ENCODE measurements around the gene SLC7A8. TPM values are rescaled to one million over a fixed set of nuclear protein-coding genes. Genes with fewer than 3 reads are reported as not detected.
"Not testable (repeated sequence)": the region's sequence is repeated elsewhere in the genome, so short reads cannot be mapped to it uniquely, and the experiment has no call there.

SLC7A8 gene
- total RNA-seq, 4 donors from 2014 or later = 26.2 to 41.4 (median 37.5) TPM

DNA sequence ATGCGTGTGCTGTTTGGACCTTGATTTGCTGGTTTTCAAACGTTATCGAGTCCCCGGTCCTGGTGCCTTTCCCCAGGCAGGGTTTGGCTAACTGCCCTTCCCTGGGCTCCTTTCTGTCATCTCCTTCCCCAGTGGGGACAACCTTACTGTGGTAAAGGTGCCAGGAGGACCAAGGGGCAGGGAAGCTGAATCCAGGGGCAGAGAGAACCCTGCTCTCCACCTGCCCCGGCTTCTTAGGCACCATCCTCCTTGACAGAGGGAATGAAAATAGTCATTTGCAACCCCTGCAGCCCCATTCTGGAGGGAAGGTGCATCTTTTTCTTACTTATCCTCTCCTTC, 69.4 kb downstream of the SLC7A8 start:
- H3K36me3 ChIP-seq = no peaks in the 10 kb centered on the region
- H3K9me3 ChIP-seq = no peaks in the 10 kb centered on the region
- no peak for DNase-seq (ENCODE audit: low spot score in 2 of 2)
- H3K4me3 ChIP-seq = no peak overlapping the region
- peaks cover 0 to 13% of the 10 kb centered on the region in 2 donors for H3K27me3 ChIP-seq
- WGBS, 2 donors = 66 to 69% methylated on average over 5 of the region's 5 CpGs
- H3K4me1 ChIP-seq = peaks cover 0 to 13% (median 0%) of the 10 kb centered on the region in 4 donors
- no peak for TF ChIP-seq EP300 (IDR thresholded peaks at IDR 0.05)
- H3K27ac ChIP-seq = no peak overlapping the region

DNA sequence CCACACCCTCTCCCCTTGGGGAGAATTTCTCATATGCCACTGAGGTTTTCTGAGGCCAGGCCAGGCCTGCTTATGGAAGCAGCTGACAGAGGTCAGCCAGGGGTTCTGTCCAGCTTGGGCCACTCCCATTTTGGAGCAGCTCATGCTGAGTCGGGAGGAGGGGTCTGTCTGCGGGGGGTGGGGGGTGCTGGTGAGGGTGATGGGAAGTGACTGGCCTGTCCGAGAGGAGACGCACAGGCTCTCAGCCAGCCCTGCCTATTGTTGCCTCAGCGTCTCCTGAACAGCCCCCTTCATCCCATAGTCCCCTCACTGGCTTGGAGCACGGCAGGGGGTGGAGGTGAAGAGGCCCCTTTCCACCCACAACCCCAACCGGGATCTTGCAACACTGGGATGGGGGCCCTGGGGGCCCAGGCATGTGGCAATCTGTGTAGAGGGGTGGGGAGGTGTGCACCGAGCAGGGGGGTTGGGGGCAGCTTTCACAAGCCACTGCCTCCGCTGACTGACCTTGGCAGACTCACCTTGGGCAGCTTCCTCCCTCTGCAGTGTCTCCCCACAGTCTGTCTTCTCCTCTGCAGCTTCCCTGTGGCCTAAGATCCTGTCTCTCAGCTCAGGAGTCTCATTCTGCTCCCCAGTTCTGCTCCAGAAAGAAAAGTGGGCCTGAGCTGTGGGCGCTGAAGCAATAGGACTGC, 69.9 kb downstream of the SLC7A8 start:
- TF ChIP-seq EP300 (IDR thresholded peaks at IDR 0.05) = no peak
- TF ChIP-seq POLR2A (IDR thresholded peaks at IDR 0.05) = no peak
- TF ChIP-seq, protein P1, sequence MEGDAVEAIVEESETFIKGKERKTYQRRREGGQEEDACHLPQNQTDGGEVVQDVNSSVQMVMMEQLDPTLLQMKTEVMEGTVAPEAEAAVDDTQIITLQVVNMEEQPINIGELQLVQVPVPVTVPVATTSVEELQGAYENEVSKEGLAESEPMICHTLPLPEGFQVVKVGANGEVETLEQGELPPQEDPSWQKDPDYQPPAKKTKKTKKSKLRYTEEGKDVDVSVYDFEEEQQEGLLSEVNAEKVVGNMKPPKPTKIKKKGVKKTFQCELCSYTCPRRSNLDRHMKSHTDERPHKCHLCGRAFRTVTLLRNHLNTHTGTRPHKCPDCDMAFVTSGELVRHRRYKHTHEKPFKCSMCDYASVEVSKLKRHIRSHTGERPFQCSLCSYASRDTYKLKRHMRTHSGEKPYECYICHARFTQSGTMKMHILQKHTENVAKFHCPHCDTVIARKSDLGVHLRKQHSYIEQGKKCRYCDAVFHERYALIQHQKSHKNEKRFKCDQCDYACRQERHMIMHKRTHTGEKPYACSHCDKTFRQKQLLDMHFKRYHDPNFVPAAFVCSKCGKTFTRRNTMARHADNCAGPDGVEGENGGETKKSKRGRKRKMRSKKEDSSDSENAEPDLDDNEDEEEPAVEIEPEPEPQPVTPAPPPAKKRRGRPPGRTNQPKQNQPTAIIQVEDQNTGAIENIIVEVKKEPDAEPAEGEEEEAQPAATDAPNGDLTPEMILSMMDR (IDR thresholded peaks at IDR 0.05) = no peak
- Histone ChIP-seq H3K27me3 (peaks cover 0 to 11% of the 10 kb centered on the region in 2 donors), H3K4me1 (peaks cover 0 to 13% (median 0%) of the 10 kb centered on the region in 4 donors), H3K9me3 (no peaks in the 10 kb centered on the region), H3K4me3 (no peak overlapping the region), H3K36me3 (no peaks in the 10 kb centered on the region), H3K27ac (no peak overlapping the region)
- DNase-seq (ENCODE audit: low spot score in 2 of 2) = no peak
- WGBS, 2 donors = 33 to 40% methylated on average over 9 of the region's 10 CpGs

- Histone ChIP-seq H3K27me3 (peaks cover 0 to 9% of the 10 kb centered on the region in 2 donors), H3K4me1 (peaks cover 0 to 13% (median 0%) of the 10 kb centered on the region in 4 donors), H3K4me3 (no peak overlapping the region), H3K9me3 (no peaks in the 10 kb centered on the region), H3K27ac (no peak overlapping the region), H3K36me3 (no peaks in the 10 kb centered on the region)
- DNase-seq (ENCODE audit: low spot score in 2 of 2) = no peak
- WGBS, 2 donors = 65 to 69% methylated on average over 12 of the region's 12 CpGs
- TF ChIP-seq, protein P1 (IDR thresholded peaks at IDR 0.05) = no peak
- no peak for TF ChIP-seq EP300 (IDR thresholded peaks at IDR 0.05)
- no peak for TF ChIP-seq POLR2A (IDR thresholded peaks at IDR 0.05)
Measured at GRCh38 chr14:23112359-23113178, 70.9 kb downstream of the SLC7A8 start.

- DNase-seq (ENCODE audit: low spot score in 2 of 2) = no peak
- TF ChIP-seq, protein P1 (IDR thresholded peaks at IDR 0.05) = no peak
- TF ChIP-seq EP300 (IDR thresholded peaks at IDR 0.05) (no peak), POLR2A (IDR thresholded peaks at IDR 0.05) (no peak)
- H3K27me3 ChIP-seq = peaks cover 0 to 9% of the 10 kb centered on the region in 2 donors
- no peaks in the 10 kb centered on the region for H3K36me3 ChIP-seq
- peaks cover 0 to 13% (median 0%) of the 10 kb centered on the region in 4 donors for H3K4me1 ChIP-seq
- WGBS, 2 donors = 70 to 77% methylated on average over 5 of the region's 5 CpGs
- no peak overlapping the region for H3K4me3 ChIP-seq
- no peak overlapping the region for H3K27ac ChIP-seq
- no peaks in the 10 kb centered on the region for H3K9me3 ChIP-seq
Measured at GRCh38 chr14:23110579-23111365, 72.7 kb downstream of the SLC7A8 start.

- DNase-seq (ENCODE audit: low spot score in 2 of 2) = no peak
- Histone ChIP-seq H3K9me3 (no peaks in the 10 kb centered on the region), H3K4me1 (peaks cover 0 to 9% (median 0%) of the 10 kb centered on the region in 4 donors), H3K27me3 (peaks cover 0 to 7% of the 10 kb centered on the region in 2 donors), H3K36me3 (no peaks in the 10 kb centered on the region), H3K4me3 (no peak overlapping the region), H3K27ac (no peak overlapping the region)
- 89 to 90% methylated on average over 1 of the region's 1 CpG for WGBS, 2 donors
- no peak for TF ChIP-seq EP300 (IDR thresholded peaks at IDR 0.05)
- TF ChIP-seq, protein P1 (IDR thresholded peaks at IDR 0.05) = no peak
- TF ChIP-seq POLR2A (IDR thresholded peaks at IDR 0.05) = no peak
Measured at GRCh38 chr14:23109769-23110168, 73.7 kb downstream of the SLC7A8 start.

- H3K36me3 ChIP-seq; H3K27ac ChIP-seq; H3K27me3 ChIP-seq; DNase-seq (ENCODE audit: low spot score in 2 of 2); H3K4me3 ChIP-seq; H3K4me1 ChIP-seq; H3K9me3 ChIP-seq: not testable (repeated sequence)
- WGBS, 2 donors = 89 to 92% methylated on average over 24 of the region's 24 CpGs
Measured at GRCh38 chr14:23108169-23108568, 75.3 kb downstream of the SLC7A8 start.

- H3K27me3 ChIP-seq; H3K4me1 ChIP-seq; H3K36me3 ChIP-seq; H3K4me3 ChIP-seq; DNase-seq (ENCODE audit: low spot score in 2 of 2); H3K9me3 ChIP-seq; H3K27ac ChIP-seq: not testable (repeated sequence)
- 78 to 80% methylated on average over 3 to 5 of the region's 5 CpGs for WGBS, 2 donors
Measured at GRCh38 chr14:23107620-23108019, 75.8 kb downstream of the SLC7A8 start.

Data from tibial nerve (tissue), 4 donors.